Spleen (tissue), 11 donors: Measurements from ENCODE around the gene IMMP2L. TPM values are rescaled to one million over a fixed set of nuclear protein-coding genes. Genes with fewer than 3 reads are reported as not detected.

Experiments
- DNase-seq: peaks from one replicate; pipeline ENCODE4 v3.0.0-alpha.2; 2020
- H3K27ac ChIP-seq, 8 donors: fragments of 200-600 bp; sonication (generic) in 7 of 8; 1 replicate in 4 of 8; 2 replicates in 4 of 8; pipeline versions ENCODE4 v1.5.0 to v1.8.0; 2016 to 2021; ENCODE audit warnings: inconsistent platforms in 4 of 8, mild to moderate bottlenecking in 4 of 8, moderate library complexity in 1 of 8
- H3K27me3 ChIP-seq, 7 donors: fragments of 200-600 bp; sonication (generic) in 6 of 7; replicated peaks in 1 of 7; 1 replicate in 4 of 7; 2 replicates in 3 of 7; pipeline versions ENCODE4 v1.5.0 to v1.8.0; 2016 to 2021; ENCODE audit warnings: inconsistent platforms in 3 of 7, mild to moderate bottlenecking in 1 of 7
- H3K36me3 ChIP-seq, 6 donors: fragments of 200-600 bp; sonication (generic) in 5 of 6; 1 replicate in 4 of 6; 2 replicates in 2 of 6; pipeline versions ENCODE4 v1.5.0 to v1.8.0; 2016 to 2021; ENCODE audit warnings: inconsistent platforms in 2 of 6
- H3K4me1 ChIP-seq, 6 donors: fragments of 200-600 bp; sonication (generic) in 5 of 6; 1 replicate in 3 of 6; 2 replicates in 3 of 6; pipeline versions ENCODE4 v1.5.0 to v1.8.0; 2016 to 2021; ENCODE audit warnings: inconsistent platforms in 3 of 6
- H3K4me3 ChIP-seq, 8 donors: fragments of 200-600 bp; sonication (generic) in 7 of 8; 1 replicate in 4 of 8; 2 replicates in 4 of 8; pipeline versions ENCODE4 v1.5.0 to v1.8.0; 2016 to 2021; ENCODE audit warnings: inconsistent platforms in 4 of 8, mild to moderate bottlenecking in 4 of 8, moderate library complexity in 2 of 8
- H3K9me3 ChIP-seq, 8 donors: fragments of 200-600 bp; sonication (generic) in 7 of 8; 1 replicate in 4 of 8; 2 replicates in 4 of 8; pipeline versions ENCODE4 v1.5.0 to v1.8.0; 2016 to 2021; ENCODE audit warnings: inconsistent platforms in 4 of 8
- POLR2A ChIP-seq, 3 donors: fragments of 450-650 bp; IDR thresholded peaks; one replicate each; pipeline ENCODE4 v1.5.1; 2017; ENCODE audit warnings: antibody characterized with exemption in 3 of 3, mild to moderate bottlenecking in 1 of 3
- POLR2AphosphoS5 ChIP-seq, 3 donors: sonication (generic); formaldehyde crosslinking; IDR thresholded peaks; one replicate each; pipeline ENCODE4 v1.5.1; 2017; ENCODE audit warnings: antibody characterized with exemption in 3 of 3
- WGBS, 5 donors: extraction: QIAGEN DNeasy Blood & Tissue Kit in 3 of 5; methylation state at CpG; one replicate each; pipeline versions ENCODE4 v1.1.5 to v1.1.7; 2013 to 2018; 5-methylcytosine and 5-hydroxymethylcytosine counted together
- intact Hi-C: fragments of 100-400 bp; cut with DNase I; formaldehyde crosslinking; loops from one replicate; pipeline ENCODE4 v1.15.0; 2023; ENCODE audit warnings: low total_unique reads
- polyA plus RNA-seq, 3 donors: library from polyadenylated mRNA; stranded (reverse); fragments of 200-250 nt; gene quantifications; one replicate each; pipeline ENCODE4 v1.2.1, GENCODE V29; 2013
- total RNA-seq, 7 donors: library from RNA; depleted of rRNA in 3 of 7; stranded (reverse); fragments of >200 nt in 3 of 7; fragmentation: NEBNext Ultra II Directional in 4 of 7; extraction: Animal tissue kit (Norgen Biotek cat#: 25700) in 4 of 7; gene quantifications; one replicate each; pipeline versions ENCODE4 v1.1.0 to v1.2.1, GENCODE V29; 2016 to 2021
- TF ChIP-seq, protein P1 (sequence below), 11 experiments: fragments of 200-600 bp in 7 of 11; fragments of 450-650 bp in 4 of 11; sonication (generic) in 4 of 11; IDR thresholded peaks in 8 of 11; conservative IDR thresholded peaks in 3 of 11; 1 replicate in 7 of 11; 2 replicates in 4 of 11; pipeline versions ENCODE4 v1.4.0 to v1.8.0; 2016 to 2021; ENCODE audit warnings: antibody characterized with exemption in 11 of 11, inconsistent platforms in 4 of 11, mild to moderate bottlenecking in 1 of 11
- donor health status: healthy with polysubstance abuse.
- donor health status: DM: no; HTN: no; CAD: no; lungs with moderate emphysema.
- donor health status: DM: no; HTN: no; CAD: no.
- donor health status: Bipolar disorder and iron deficiency.
- donor health status: healthy.
- donor health status: DM: no; HTN: no; CAD: no.
- donor health status: DM: yes; HTN: yes; CAD: no.

Gene IMMP2L
- total and polyA plus RNA-seq, 10 donors = 6.5 to 32.7 (median 9.8) TPM

- peak overlapping the region in 3 of 8 donors; percentile 20 to 50 (median 34) for H3K27ac ChIP-seq
- H3K9me3 ChIP-seq = no peaks in the 10 kb centered on the region
- H3K4me1 ChIP-seq = peaks cover 0 to 26% (median 10%) of the 10 kb centered on the region in 6 donors
- no peaks in the 10 kb centered on the region for H3K36me3 ChIP-seq
- DNase-seq = no peak
- no peak overlapping the region for H3K4me3 ChIP-seq
- 78 to 86% (median 82%) methylated on average over 4 of the region's 4 CpGs for WGBS, 5 donors
- no peak for TF ChIP-seq POLR2A (IDR thresholded peaks at IDR 0.05)
- TF ChIP-seq POLR2AphosphoS5 (IDR thresholded peaks at IDR 0.05) = no peak
- TF ChIP-seq, protein P1, sequence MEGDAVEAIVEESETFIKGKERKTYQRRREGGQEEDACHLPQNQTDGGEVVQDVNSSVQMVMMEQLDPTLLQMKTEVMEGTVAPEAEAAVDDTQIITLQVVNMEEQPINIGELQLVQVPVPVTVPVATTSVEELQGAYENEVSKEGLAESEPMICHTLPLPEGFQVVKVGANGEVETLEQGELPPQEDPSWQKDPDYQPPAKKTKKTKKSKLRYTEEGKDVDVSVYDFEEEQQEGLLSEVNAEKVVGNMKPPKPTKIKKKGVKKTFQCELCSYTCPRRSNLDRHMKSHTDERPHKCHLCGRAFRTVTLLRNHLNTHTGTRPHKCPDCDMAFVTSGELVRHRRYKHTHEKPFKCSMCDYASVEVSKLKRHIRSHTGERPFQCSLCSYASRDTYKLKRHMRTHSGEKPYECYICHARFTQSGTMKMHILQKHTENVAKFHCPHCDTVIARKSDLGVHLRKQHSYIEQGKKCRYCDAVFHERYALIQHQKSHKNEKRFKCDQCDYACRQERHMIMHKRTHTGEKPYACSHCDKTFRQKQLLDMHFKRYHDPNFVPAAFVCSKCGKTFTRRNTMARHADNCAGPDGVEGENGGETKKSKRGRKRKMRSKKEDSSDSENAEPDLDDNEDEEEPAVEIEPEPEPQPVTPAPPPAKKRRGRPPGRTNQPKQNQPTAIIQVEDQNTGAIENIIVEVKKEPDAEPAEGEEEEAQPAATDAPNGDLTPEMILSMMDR (IDR thresholded peaks at IDR 0.05 in 8 of 11, conservative IDR thresholded peaks at IDR 0.05 in 3 of 11) = no peak
- intact Hi-C loops = no loop called here
- H3K27me3 ChIP-seq = no peaks in the 10 kb centered on the region
Observed at GRCh38 chr7:111103678-111104274, 458.5 kb downstream of the IMMP2L start.

GRCh38 chr7:111103136-111103535 lies 459.2 kb downstream of the IMMP2L start:
- TF ChIP-seq POLR2A (IDR thresholded peaks at IDR 0.05) (no peak), POLR2AphosphoS5 (IDR thresholded peaks at IDR 0.05) (no peak)
- TF ChIP-seq, protein P1 (IDR thresholded peaks at IDR 0.05 in 8 of 11, conservative IDR thresholded peaks at IDR 0.05 in 3 of 11) = no peak
- H3K4me3 ChIP-seq = no peak overlapping the region
- DNase-seq = no peak
- WGBS, 5 donors = 92 to 99% (median 96%) methylated on average over 4 of the region's 4 CpGs
- intact Hi-C loops = no loop called here
- H3K4me1 ChIP-seq = peaks cover 0 to 32% (median 11%) of the 10 kb centered on the region in 6 donors
- H3K9me3 ChIP-seq = no peaks in the 10 kb centered on the region
- H3K36me3 ChIP-seq = no peaks in the 10 kb centered on the region
- no peak overlapping the region for H3K27ac ChIP-seq
- H3K27me3 ChIP-seq = no peaks in the 10 kb centered on the region

- no peak for DNase-seq
- Histone ChIP-seq H3K36me3 (no peaks in the 10 kb centered on the region), H3K9me3 (no peaks in the 10 kb centered on the region), H3K4me3 (no peak overlapping the region), H3K4me1 (peaks cover 0 to 26% (median 7%) of the 10 kb centered on the region in 6 donors), H3K27me3 (no peaks in the 10 kb centered on the region), H3K27ac (no peak overlapping the region)
- intact Hi-C loops = no loop called here
- TF ChIP-seq, protein P1 (IDR thresholded peaks at IDR 0.05 in 8 of 11, conservative IDR thresholded peaks at IDR 0.05 in 3 of 11) = no peak
- TF ChIP-seq POLR2A (IDR thresholded peaks at IDR 0.05) (no peak), POLR2AphosphoS5 (IDR thresholded peaks at IDR 0.05) (no peak)
- WGBS, 5 donors = 93 to 100% (median 97%) methylated on average over 1 of the region's 1 CpG
Observed at GRCh38 chr7:111101856-111102646, 460.2 kb downstream of the IMMP2L start.

DNA sequence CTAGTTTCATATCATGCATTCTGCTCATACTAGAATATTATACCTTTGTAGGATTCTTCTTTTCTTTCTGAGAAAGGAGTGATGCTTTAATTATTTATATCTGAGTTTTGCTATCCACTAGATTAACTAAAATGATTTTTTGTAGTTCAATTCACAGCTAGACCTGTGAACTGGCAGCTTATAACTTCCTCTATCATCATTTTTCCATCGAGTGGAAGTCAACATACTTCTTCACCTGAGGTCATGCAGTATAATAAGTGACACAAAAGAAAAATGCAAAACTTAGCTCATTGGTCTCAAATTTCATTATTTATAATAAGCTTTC lies 463.4 kb downstream of the IMMP2L start:
- no peaks in the 10 kb centered on the region for H3K9me3 ChIP-seq
- TF ChIP-seq, protein P1 (IDR thresholded peaks at IDR 0.05 in 8 of 11, conservative IDR thresholded peaks at IDR 0.05 in 3 of 11) = no peak
- TF ChIP-seq POLR2AphosphoS5 (IDR thresholded peaks at IDR 0.05) = no peak
- H3K27ac ChIP-seq = no peak overlapping the region
- DNase-seq = no peak
- no peaks in the 10 kb centered on the region for H3K36me3 ChIP-seq
- H3K27me3 ChIP-seq = no peaks in the 10 kb centered on the region
- intact Hi-C loops = no loop called here
- WGBS, 5 donors = 4 to 10% (median 7%) methylated on average over 1 of the region's 1 CpG
- no peak overlapping the region for H3K4me3 ChIP-seq
- peaks cover 0 to 14% (median 2%) of the 10 kb centered on the region in 6 donors for H3K4me1 ChIP-seq
